OCI-LY1 (cell line): ENCODE data around the gene ZMPSTE24.

Source experiments
- CTCF ChIP-seq: fragments of 200-600 bp; sonication (generic), shearing (Covaris generic); IDR thresholded peaks from 2 replicates; pipeline ENCODE4 v1.5.1; 2017; ENCODE audit warnings: mild to moderate bottlenecking, antibody characterized with exemption, low read length, moderate library complexity, mixed read lengths
- EZH2 ChIP-seq: fragments of 200-600 bp; sonication (generic), shearing (Covaris generic); IDR thresholded peaks from 2 replicates; pipeline ENCODE4 v1.8.0; 2017; ENCODE audit warnings: borderline replicate concordance, mixed run types, mild to moderate bottlenecking, antibody characterized with exemption, low read length, moderate library complexity, mixed read lengths

- TF ChIP-seq CTCF (no peak), EZH2 (no peak)
Measured at GRCh38 chr1:40247655-40248054, 10.4 kb upstream of the ZMPSTE24 start, which contains the start of gene TMCO2.
